GM19372 (cell line): Measurements from ENCODE around the gene SUMO3.

Source experiments
- ATAC-seq: cut with Tn5 transposase; IDR thresholded peaks from one replicate; pipeline ENCODE4 v1.9.1; 2021; ENCODE audit warnings: mild to moderate bottlenecking, low read depth, moderate library complexity; ENCODE audit not compliant: unreplicated experiment

The SUMO3 gene

GRCh38 chr21:44763050-44763378 is 54.8 kb downstream of the SUMO3 start:
- no peak for ATAC-seq

GRCh38 chr21:44762221-44763049 is 55.4 kb downstream of the SUMO3 start:
- ATAC-seq = no peak

DNA sequence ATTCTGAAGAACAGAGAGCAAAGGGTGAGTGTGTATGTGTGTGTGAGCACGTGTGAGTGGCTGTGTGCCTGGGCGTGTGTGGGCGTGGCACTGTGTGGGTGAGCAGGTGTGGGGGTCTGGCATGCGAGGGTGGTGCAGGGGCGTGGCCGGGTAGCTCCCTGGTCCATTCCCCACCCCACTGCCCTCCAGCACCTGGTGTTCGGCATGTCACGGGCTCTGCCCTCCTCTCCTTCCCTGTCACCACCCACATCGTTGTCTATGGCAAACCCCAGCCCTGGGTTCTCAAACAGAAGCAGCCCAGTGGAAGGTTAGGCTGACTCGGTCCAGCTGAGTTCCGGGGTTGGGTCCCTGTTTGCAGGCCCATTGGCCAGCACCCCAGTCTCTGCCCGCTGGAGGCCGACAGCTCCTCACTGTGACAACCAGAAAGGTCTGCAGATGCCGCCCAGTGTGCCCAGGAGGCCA is 56.1 kb downstream of the SUMO3 start:
- no peak for ATAC-seq

GRCh38 chr21:44761011-44761729 is 56.7 kb downstream of the SUMO3 start:
- no peak for ATAC-seq

DNA sequence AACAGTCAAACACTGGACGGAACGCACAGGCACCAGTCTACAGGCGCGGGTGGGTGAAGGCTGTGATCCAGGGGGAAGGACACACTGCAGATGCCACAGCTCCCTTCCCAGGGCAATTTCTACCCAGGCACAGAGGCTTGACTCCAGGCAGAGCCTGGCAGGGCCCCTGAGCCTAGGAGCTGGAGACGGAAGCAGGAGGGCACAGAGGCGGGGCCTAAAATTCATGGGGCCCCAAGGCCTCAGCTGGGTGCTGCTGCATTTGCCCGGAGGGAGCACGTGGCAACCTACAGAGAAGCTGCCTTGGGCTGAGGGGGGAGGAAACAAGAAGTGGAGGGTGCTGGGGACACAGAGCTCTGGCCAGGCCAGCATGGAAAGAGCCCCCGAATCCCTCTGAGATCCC is 57.5 kb downstream of the SUMO3 start:
- no peak for ATAC-seq

- no peak for ATAC-seq
These were observed 58.1 kb downstream of the SUMO3 start for GRCh38 chr21:44759628-44760285.

DNA sequence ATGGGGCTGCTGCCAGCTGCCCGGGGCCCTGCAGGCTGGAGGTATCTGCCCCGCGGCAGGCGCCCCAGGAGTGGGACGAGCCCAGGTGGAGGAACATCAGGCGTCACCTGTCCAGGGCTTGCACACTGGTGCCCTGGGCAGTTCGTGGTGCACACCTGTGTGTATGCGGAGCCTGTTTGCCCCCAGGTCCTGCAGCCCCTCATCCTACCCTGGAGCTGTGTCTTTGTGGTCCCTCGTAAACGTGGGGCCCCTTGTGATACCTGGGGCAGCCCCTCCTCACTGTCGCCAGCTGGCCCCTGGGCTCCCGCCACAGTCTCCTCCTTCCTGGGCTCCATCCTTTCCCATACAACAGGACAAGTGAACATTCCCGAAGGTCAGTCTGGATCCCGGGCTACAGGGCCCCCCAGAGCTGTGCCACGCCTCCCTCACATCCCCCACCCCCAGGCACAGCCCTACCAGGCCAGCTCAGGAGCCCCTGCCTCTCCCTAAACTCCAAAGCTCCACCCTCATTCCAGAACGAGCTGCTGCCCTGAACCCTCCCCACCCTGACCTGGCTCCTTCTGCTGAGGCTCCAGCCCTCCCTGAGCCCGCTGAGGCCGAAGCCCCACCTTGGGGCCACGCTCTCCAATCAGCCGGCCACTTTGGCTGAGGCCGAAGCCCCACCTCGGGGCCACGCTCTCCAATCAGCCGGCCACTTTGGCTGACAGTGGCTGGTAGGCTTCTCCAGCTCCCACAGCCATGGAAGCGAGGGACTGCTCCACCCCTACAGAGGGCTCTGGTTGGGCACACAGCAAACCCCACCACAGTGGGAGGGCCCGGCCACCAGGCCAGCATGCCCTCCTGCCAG is 58.9 kb downstream of the SUMO3 start:
- ATAC-seq = no peak

GRCh38 chr21:44758141-44758561 is 59.7 kb downstream of the SUMO3 start:
- no peak for ATAC-seq

DNA sequence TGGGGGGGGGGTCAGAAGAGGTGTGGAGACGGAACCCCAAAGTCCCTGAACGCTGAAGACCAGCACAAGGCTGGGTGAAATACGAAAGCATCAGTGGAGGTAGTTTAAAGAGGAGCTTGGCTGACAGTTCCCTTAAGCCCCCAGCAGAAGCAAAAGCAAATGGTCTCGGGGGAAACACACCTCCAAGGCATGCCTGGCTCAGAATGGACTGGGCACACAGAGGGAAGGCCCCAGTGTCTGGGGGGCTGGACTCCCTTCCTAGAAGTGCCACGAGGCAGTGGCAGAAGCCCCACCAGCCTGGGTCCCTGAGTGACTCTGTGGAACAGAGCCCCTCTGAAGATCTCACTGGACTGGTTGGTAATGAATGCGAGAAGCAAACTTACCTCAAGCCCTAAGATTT is 60.1 kb downstream of the SUMO3 start:
- ATAC-seq = no peak

- no peak for ATAC-seq
These were observed 61.3 kb downstream of the SUMO3 start for GRCh38 chr21:44756423-44757185.
